ENCODE data around the gene ZNF670.

ZNF670 gene

GRCh38 chr1:247103859-247104591 is 25.4 kb upstream of the ZNF670 start, which contains the start of gene ZNF669:
Gene ZNF669 (minus strand): TSS chr1:247104356. CDS start chr1:247104199, 157 bp downstream.
- DNase-seq, result peak; percentile 95

- no peak for DNase-seq
Observed at GRCh38 chr1:247102381-247102780, 23.8 kb upstream of the ZNF670 start.

GRCh38 chr1:247100676-247101279 is 22.2 kb upstream of the ZNF670 start:
- DNase-seq, result no peak

- no peak for DNase-seq
Observed at GRCh38 chr1:247096958-247097357, 18.3 kb upstream of the ZNF670 start.

- no peak for DNase-seq
Observed at GRCh38 chr1:247096544-247096943, 17.9 kb upstream of the ZNF670 start.

- DNase-seq, result no peak
Observed at GRCh38 chr1:247096112-247096511, 17.5 kb upstream of the ZNF670 start.

GRCh38 chr1:247090455-247090854 is 11.8 kb upstream of the ZNF670 start:
- DNase-seq, result no peak

- no peak for DNase-seq
Observed at GRCh38 chr1:247089616-247090375, 11.2 kb upstream of the ZNF670 start.

GRCh38 chr1:247088967-247089366 is 10.4 kb upstream of the ZNF670 start:
- DNase-seq, result no peak

GRCh38 chr1:247087256-247087655 is 8.6 kb upstream of the ZNF670 start:
- no peak for DNase-seq

- no peak for DNase-seq
Observed at GRCh38 chr1:247085310-247085709, 6.7 kb upstream of the ZNF670 start.

- no peak for DNase-seq
Observed at GRCh38 chr1:247084771-247085170, 6.2 kb upstream of the ZNF670 start.

- peak; percentile 3 for DNase-seq
Observed at GRCh38 chr1:247079141-247079874, 697 bp upstream of the ZNF670 start.

- no peak for DNase-seq
Observed at GRCh38 chr1:247077876-247078257, 744 bp downstream of the ZNF670 start.

- no peak for DNase-seq
Observed at GRCh38 chr1:247077213-247077612, 1.4 kb downstream of the ZNF670 start.

GRCh38 chr1:247070645-247071044 is 8.0 kb downstream of the ZNF670 start:
- DNase-seq, result no peak

- DNase-seq, result no peak
Observed at GRCh38 chr1:247064304-247064703, 14.3 kb downstream of the ZNF670 start.

GRCh38 chr1:247060771-247061170 is 17.8 kb downstream of the ZNF670 start:
- DNase-seq, result no peak

GRCh38 chr1:247056071-247056470 is 22.5 kb downstream of the ZNF670 start:
- DNase-seq, result no peak

- DNase-seq, result no peak
Observed at GRCh38 chr1:247054992-247055415, 23.6 kb downstream of the ZNF670 start.

GRCh38 chr1:247047702-247048101 is 30.9 kb downstream of the ZNF670 start:
- no peak for DNase-seq

- DNase-seq, result no peak
Observed at GRCh38 chr1:247047260-247047659, 31.4 kb downstream of the ZNF670 start.

GRCh38 chr1:247043406-247043805 is 35.2 kb downstream of the ZNF670 start:
- DNase-seq, result no peak
